GM19035 (cell line): ENCODE measurements around the gene ZNF500.
A peak's percentile ranks its signal among the peaks of the same experiment; 100 is the strongest.
"Not testable (repeated sequence)": the region's sequence is repeated elsewhere in the genome, so short reads cannot be mapped to it uniquely, and the experiment has no call there.

Experiments used
- ATAC-seq: cut with Tn5 transposase; IDR thresholded peaks from one replicate; pipeline ENCODE4 v1.9.1; 2021; ENCODE audit not compliant: unreplicated experiment

ZNF500 gene

GRCh38 chr16:4746991-4747574 lies 19.9 kb downstream of the ZNF500 start:
- no peak for ATAC-seq

DNA sequence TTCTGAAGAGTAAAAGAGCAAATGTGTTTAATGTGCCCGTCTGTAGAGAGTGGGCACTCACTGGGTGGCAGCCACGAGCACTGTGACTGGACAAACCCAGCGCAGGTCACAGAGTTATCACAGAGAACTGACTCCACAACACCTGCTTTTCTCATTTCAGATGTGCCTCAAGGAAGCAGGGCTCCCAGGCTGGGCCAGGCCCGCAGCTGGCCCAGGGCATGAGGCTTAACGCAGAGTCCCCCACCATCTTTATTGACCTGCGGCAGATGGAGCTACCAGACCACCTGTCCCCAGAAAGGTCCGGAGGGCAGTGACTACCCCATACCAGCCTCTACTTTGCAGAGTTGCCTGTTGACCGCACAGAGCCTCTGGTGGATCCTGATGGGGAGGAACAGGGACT lies 20.7 kb downstream of the ZNF500 start:
- no peak for ATAC-seq

- no peak for ATAC-seq
These were observed 21.7 kb downstream of the ZNF500 start for GRCh38 chr16:4745274-4745569.

DNA sequence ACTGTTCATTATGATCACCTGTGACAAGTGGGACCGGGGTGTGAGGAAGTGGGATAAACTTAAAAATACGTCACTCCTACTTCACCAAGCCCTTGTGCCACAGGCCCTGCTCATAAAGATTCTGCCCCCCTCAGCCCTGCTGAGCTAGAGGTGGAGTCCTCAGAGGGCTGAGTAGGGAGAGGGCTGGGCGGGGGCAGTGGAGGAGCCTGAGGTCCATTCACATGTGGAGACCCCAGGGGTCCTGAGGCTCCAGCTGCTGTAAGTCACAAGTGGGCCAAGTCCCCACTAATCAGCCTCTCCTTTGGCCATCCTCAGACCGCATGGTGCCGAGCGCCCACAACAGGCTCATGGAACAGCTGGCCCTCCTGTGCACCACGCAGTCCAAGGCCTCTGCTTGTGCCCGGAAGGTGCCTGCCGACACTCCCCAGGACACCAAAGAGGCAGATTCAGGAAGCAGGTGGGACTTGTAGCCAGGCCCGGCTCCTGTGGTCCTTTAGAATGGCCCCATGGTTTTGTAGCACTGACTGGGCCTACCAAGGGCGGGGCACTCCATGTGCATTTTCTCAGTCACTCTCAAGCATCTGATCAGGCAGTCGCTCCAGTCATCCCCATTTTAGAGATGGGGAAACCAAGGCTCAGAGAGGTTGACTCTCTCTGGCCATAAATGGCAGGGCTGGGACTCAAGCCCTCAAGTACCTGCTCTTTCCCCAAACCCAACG lies 22.2 kb downstream of the ZNF500 start:
- no peak for ATAC-seq

DNA sequence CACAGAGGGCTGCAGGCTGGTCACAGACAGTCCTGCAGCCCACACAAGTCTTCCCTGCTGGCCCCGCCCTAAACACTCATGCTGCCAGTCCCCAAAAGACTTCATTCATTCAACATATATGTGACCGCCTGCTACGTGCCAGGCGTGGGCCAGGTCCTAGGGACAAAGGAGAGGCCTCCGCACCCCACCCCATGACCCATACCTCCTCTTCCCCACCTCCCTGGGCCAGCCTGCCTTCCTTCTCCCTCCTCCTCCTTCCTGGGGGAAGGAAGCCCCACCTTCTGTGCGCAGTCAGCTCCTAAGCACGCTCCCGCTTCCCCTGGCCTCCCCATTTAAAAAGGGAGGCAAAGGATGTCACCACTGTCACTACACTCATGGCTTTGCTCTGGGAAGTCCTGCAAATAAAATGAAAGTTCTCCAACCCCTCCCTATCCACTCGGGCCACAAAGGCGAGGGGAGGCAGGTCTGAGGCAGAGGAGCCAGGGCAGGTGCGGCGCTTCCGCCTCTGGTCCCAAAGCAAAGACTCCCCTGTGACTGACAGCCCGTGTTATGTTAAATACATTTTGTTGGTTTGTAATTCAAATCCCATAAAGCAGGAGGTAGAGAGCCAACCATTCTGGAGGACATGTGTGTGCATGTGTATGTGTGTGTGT lies 23.6 kb downstream of the ZNF500 start:
- ATAC-seq, result no peak

- ATAC-seq, result not testable (repeated sequence)
These were observed 28.6 kb downstream of the ZNF500 start for GRCh38 chr16:4738370-4738769.

DNA sequence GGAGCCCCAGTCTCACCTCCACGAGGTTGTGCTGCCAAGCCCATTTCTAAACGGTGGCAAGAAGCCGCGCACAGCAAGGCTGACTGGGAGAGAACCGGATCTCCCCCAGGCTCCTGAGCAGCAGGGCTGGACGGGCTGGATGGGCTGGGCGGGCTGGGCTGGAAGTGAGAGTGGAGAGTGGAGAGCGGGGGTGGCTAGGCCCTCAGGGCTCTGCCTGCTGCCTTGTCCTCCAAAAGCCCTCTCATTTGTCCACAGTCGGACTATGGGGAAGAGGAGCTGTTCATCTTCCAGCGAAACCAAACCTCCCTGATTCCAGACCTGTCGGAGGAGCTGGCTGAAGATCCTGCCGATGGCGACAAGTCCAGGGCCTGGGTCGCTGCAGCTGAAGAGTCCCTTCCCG lies 29.4 kb downstream of the ZNF500 start:
- ATAC-seq, result no peak

- ATAC-seq, result no peak
These were observed 30.4 kb downstream of the ZNF500 start for GRCh38 chr16:4736546-4736945.

DNA sequence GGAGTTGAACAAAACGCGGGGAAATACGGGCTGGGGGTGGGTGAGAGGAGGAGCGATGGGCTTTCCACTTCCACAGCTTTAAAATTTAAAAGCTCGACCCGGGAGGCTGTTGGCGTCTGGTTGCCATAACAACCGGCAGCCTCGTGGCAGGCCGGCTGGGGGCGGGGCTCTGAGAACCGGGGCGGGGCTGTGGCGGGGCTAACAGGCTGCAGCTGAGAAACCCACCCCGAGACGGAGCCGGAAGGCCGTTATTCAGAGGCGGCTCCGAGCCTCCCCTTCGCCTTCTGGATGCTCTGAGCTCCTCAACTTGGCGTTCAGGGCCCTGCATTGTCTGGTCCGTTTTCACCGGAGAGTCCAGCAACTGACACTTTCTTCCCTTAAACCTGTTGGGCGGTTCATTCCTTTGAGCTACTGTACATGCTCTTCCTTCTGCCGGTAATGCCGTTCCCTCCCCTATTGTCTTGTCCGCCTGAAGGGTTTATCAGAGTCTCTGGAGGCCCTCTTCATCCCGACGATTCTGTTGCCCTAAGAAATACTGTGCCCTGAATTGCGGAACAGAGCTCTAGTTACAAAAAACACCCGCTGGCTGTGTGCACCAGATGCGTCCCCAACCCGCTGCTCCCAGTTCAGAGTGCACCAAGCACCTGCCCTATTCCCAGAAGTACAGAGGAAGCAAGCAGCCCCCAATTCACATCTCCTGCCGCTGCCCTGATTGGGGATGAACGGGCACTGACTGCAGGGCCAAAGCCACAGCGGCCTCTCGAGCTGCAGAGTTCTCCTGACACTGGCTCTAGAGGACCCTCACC lies 32.0 kb downstream of the ZNF500 start:
- ATAC-seq, result peak; percentile 66

- peak; percentile 74 for ATAC-seq
These were observed 32.8 kb downstream of the ZNF500 start, which contains the start of the genes ANKS3 and DNAAF8 for GRCh38 chr16:4734063-4734729. Gene ANKS3, minus strand, starts transcription at chr16:4734271. Its CDS starts 4,122 bp downstream, at chr16:4730149. Gene DNAAF8, plus strand, starts transcription at chr16:4734537. Its CDS starts 1,978 bp downstream, at chr16:4736515.

- ATAC-seq, result peak; percentile 20
These were observed 33.3 kb downstream of the ZNF500 start for GRCh38 chr16:4733747-4734062.

- ATAC-seq, result no peak
These were observed 33.7 kb downstream of the ZNF500 start for GRCh38 chr16:4733211-4733742.

DNA sequence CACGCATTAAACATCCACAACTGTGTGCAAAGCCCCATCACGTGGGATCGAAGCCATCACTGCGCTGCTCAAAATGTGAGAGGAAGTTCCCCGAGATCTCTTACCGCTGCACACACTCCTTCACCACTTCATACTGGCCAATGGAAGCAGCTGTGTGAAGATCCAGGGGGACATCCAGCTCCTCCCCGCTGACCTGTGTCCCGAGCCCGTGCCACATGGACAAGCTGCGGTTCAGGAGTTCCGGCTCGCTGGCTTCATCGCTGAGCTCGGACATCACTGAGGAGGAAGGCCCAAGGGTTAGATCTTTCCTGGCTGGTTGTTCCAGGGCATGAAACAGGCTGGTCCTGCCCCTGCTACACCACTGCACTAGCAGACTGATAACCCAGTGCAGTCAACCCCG lies 37.1 kb downstream of the ZNF500 start:
- ATAC-seq, result no peak

DNA sequence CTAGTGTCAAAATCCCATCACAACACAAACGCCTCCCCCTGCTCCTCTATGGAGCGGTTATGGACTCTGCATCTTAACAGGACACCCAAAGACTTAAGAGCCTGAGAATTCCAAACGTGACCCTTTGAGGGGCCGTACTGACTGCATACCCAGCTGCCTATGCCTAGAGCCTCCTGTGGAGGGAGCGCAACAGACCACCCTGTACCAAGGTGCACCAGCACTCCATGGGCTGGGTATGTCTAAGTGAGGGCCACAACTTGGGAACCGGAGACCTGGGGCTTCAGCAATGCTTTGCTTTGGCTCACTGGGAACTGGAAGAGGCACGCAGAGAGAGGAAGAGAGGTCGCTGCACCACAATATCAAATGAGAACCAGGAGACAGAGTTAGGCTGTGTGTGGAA lies 38.3 kb downstream of the ZNF500 start:
- no peak for ATAC-seq

GRCh38 chr16:4726616-4727015 lies 40.3 kb downstream of the ZNF500 start:
- ATAC-seq, result no peak

GRCh38 chr16:4724661-4725270 lies 42.2 kb downstream of the ZNF500 start:
- no peak for ATAC-seq

DNA sequence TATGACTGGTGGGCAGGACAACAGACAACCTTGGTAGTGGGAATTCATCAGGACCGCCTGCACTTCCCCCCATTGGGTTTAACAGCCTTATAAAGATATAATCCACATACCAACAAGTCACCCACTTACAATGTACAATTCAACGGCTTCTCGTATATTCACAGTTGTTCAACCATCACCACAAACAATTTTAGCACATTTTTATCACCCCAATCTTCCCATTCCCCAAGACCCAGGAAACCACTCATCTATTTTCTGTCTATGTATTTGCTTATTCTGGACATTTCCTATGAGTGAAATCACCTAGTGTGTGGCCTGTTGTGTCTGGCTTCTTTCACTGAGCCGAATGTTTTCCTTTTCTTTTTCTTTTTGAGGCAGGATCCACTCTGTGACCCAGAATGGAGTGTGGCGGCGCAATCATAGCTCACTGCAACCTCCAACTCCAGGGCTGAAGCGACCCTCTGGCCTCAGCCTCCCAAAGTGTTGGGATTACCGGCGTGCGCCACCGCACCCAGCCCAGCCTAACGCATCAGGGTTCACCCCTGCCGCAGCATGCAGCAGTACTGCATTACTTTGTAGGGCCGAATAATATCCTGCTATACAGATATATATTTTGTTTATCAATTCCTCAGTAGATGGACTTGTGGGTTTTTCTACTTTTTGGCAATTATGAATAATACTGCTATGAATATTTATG lies 43.7 kb downstream of the ZNF500 start:
- no peak for ATAC-seq

DNA sequence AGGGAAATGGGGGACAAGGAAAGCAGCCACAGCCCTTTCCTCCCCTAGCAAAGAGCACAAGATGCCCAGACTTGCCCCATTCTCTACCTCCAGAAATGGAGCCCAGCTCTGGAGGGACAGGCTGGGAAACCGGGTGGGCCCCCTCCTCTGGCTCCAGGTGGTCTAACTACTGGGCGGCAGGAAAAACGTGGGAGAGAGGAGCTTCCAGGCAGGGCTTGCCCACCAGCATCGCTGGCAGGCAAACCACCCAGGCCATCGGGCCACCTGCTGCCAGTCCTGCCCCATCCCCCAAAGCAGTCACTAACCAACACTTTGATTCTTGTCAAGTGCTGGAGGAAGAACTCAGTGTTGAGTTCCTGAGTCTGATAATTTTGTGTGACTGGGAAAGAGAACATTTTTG lies 48.5 kb downstream of the ZNF500 start:
- no peak for ATAC-seq

- no peak for ATAC-seq
These were observed 52.0 kb downstream of the ZNF500 start for GRCh38 chr16:4714996-4715395.
